ENCODE results near the gene CCL20. TPM values are rescaled to one million over a fixed set of nuclear protein-coding genes. Genes with fewer than 3 reads are reported as not detected.

CCL20 gene
- total RNA-seq, 2 experiments from 2014 or later: 5.3 to 7.5 TPM

GRCh38 chr2:227799202-227799601 lies 14.4 kb upstream of the CCL20 start:
- peaks cover 10% of the 10 kb centered on the region for H3K27me3 Mint-ChIP-seq
- intact Hi-C loops (cut with micrococcal nuclease): no loop called here
- no peaks in the 10 kb centered on the region for H3K9me3 Mint-ChIP-seq
- TF ChIP-seq, protein P1, sequence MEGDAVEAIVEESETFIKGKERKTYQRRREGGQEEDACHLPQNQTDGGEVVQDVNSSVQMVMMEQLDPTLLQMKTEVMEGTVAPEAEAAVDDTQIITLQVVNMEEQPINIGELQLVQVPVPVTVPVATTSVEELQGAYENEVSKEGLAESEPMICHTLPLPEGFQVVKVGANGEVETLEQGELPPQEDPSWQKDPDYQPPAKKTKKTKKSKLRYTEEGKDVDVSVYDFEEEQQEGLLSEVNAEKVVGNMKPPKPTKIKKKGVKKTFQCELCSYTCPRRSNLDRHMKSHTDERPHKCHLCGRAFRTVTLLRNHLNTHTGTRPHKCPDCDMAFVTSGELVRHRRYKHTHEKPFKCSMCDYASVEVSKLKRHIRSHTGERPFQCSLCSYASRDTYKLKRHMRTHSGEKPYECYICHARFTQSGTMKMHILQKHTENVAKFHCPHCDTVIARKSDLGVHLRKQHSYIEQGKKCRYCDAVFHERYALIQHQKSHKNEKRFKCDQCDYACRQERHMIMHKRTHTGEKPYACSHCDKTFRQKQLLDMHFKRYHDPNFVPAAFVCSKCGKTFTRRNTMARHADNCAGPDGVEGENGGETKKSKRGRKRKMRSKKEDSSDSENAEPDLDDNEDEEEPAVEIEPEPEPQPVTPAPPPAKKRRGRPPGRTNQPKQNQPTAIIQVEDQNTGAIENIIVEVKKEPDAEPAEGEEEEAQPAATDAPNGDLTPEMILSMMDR (IDR thresholded peaks at IDR 0.05): no peak
- H3K4me3 Mint-ChIP-seq: no peak overlapping the region
- DNase-seq: no peak
- no peak overlapping the region for H3K27ac Mint-ChIP-seq
- H3K4me1 Mint-ChIP-seq (ENCODE audit: low read depth): no peaks in the 10 kb centered on the region
- no peak for ATAC-seq
- POLR2A ChIA-PET: no interaction called here
- no peaks in the 10 kb centered on the region for H3K36me3 Mint-ChIP-seq (ENCODE audit: low read depth)
- CTCF ChIA-PET: interaction anchor here (1.0 kb wide), 1 partner anchor 63 kb away, joined by 3 read pairs; no protein-coding TSS in a partner anchor

GRCh38 chr2:227802882-227803281 lies 10.8 kb upstream of the CCL20 start:
- no peak for ATAC-seq
- H3K9me3 Mint-ChIP-seq: peaks cover 2% of the 10 kb centered on the region

GRCh38 chr2:227804975-227805374 lies 8.7 kb upstream of the CCL20 start:
- POLR2A ChIA-PET: no interaction called here

More at GRCh38 chr2:227802882-227803281, 10.8 kb upstream of the CCL20 start:
- Mint-ChIP-seq H3K4me1 (ENCODE audit: low read depth) (peaks cover 12% of the 10 kb centered on the region), H3K27me3 (peaks cover 8% of the 10 kb centered on the region), H3K27ac (no peak overlapping the region), H3K4me3 (no peak overlapping the region), H3K36me3 (ENCODE audit: low read depth) (no peaks in the 10 kb centered on the region)
- intact Hi-C loops (cut with micrococcal nuclease): no loop called here
- ChIA-PET POLR2A (no interaction called here), CTCF (no interaction called here)
- TF ChIP-seq, protein P1 (IDR thresholded peaks at IDR 0.05): no peak
- DNase-seq: no peak

DNA sequence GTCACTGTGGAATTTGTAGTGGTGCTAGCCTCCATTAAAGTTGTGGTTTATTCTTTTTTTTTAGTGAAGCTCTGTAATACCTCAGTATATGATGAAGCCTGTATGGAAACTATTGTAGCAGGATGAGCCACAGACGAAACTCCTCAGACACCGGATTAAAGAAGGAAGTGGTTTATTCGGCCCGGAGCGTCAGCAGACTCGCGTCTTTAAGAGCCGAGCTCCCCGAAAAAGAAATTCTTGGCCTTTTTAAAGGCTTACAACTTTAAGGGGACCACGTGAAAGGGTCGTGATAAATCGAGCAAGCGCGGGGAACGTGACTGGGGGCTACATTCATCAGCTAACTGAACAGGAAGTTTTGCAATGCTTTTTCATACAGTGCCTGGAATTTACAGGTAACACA lies 8.1 kb upstream of the CCL20 start:
- TF ChIP-seq, protein P1 (IDR thresholded peaks at IDR 0.05): no peak
- CTCF ChIA-PET: interaction anchor here (1.0 to 1.8 kb wide), 2 partner anchors 12 to 56 kb away, joined by 3 to 5 read pairs; no protein-coding TSS in a partner anchor
- DNase-seq (peak; percentile 67), ATAC-seq (peak; percentile 79)
- intact Hi-C loops (cut with micrococcal nuclease): no loop called here
- H3K4me3 Mint-ChIP-seq: peak overlapping the region; percentile 58
- peaks cover 2% of the 10 kb centered on the region for H3K9me3 Mint-ChIP-seq
- H3K27ac Mint-ChIP-seq: peak overlapping the region; percentile 82
- POLR2A ChIA-PET: no interaction called here
- H3K27me3 Mint-ChIP-seq: peaks cover 8% of the 10 kb centered on the region
- H3K4me1 Mint-ChIP-seq (ENCODE audit: low read depth): peaks cover 12% of the 10 kb centered on the region
- peaks cover 3% of the 10 kb centered on the region for H3K36me3 Mint-ChIP-seq (ENCODE audit: low read depth)

More at GRCh38 chr2:227804975-227805374, 8.7 kb upstream of the CCL20 start:
- Mint-ChIP-seq H3K27ac (peak overlapping the region; percentile 82), H3K4me3 (no peak overlapping the region), H3K36me3 (ENCODE audit: low read depth) (peaks cover 3% of the 10 kb centered on the region), H3K27me3 (peaks cover 8% of the 10 kb centered on the region), H3K9me3 (peaks cover 2% of the 10 kb centered on the region), H3K4me1 (ENCODE audit: low read depth) (peaks cover 12% of the 10 kb centered on the region)
- DNase-seq (peak; percentile 48), ATAC-seq (peak; percentile 88)
- CTCF ChIA-PET: interaction anchor here (1.0 to 1.8 kb wide), 2 partner anchors 12 to 56 kb away, joined by 3 to 5 read pairs; no protein-coding TSS in a partner anchor
- intact Hi-C loops (cut with micrococcal nuclease): no loop called here
- TF ChIP-seq, protein P1 (IDR thresholded peaks at IDR 0.05): no peak

- TF ChIP-seq, protein P1 (IDR thresholded peaks at IDR 0.05): no peak
- intact Hi-C loops (cut with micrococcal nuclease): no loop called here
- Mint-ChIP-seq H3K4me3 (no peak overlapping the region), H3K9me3 (peaks cover 2% of the 10 kb centered on the region), H3K27ac (no peak overlapping the region), H3K27me3 (peaks cover 5% of the 10 kb centered on the region), H3K36me3 (ENCODE audit: low read depth) (peaks cover 3% of the 10 kb centered on the region), H3K4me1 (ENCODE audit: low read depth) (peaks cover 16% of the 10 kb centered on the region)
- ChIA-PET CTCF (no interaction called here), POLR2A (no interaction called here)
- no peak for DNase-seq
- no peak for ATAC-seq
These were observed 4.7 kb upstream of the CCL20 start for GRCh38 chr2:227808936-227809335.

All from activated CD8-positive, alpha-beta T cell treated with anti-CD3 and anti-CD28 coated beads for 36 hours (primary cell).